Measurements from ENCODE around the gene THYN1. TPM values are rescaled to one million over a fixed set of nuclear protein-coding genes. Genes with fewer than 3 reads are reported as not detected.

Gene THYN1
- total and polyA plus RNA-seq, 10 donors: 24.5 to 54.8 (median 39.7) TPM

DNA sequence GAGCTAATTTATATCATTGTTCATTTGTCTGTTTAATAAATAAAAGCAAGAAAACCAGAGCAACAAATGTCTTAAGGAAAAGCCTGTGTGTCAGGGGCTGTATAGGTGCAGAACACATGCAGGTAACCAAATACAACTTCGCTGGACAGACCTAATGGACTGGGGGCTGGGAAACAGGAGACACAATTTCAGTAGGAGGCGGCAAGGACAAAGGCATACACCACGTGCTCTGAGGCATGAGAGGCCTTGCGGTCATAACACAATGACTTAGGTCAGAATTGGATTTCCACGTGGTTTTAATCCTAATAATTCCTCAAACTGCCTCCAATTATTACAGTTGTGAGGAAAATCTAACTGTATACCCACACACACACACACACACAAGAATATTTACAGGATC lies 14.3 kb upstream of the THYN1 start:
- H3K27ac ChIP-seq: no peak overlapping the region

DNA sequence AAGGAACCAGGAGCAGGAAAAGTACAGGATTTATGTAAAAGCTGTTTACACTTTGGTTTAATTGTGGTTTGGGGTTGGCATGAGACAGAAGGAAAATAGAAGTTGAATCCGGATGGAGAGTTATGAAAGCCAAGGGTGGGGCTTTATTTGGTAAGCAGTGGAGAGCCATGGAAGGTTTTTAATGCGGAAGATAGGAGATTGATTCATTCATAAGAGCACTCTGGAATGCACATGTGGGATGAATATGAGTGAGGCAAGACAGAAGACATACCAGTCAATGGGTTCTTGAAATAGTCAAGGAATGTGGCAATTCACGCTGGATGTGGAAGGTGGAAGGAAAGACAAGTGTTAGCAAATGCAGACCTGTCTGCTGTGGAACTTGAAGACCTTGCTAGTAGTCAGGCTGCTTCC lies 13.7 kb upstream of the THYN1 start:
- H3K27ac ChIP-seq: no peak overlapping the region
- no peak for DNase-seq
- intact Hi-C loops (cut with DNase I; ENCODE audit: low total_unique reads): no loop called here
- H3K36me3 ChIP-seq: peaks cover 0 to 36% (median 26%) of the 10 kb centered on the region in 6 donors
- H3K27me3 ChIP-seq (replicated peaks in 1 of 7): peaks cover 0 to 26% (median 11%) of the 10 kb centered on the region in 7 donors
- no peak for TF ChIP-seq POLR2AphosphoS5 (IDR thresholded peaks at IDR 0.05)
- TF ChIP-seq POLR2A (IDR thresholded peaks at IDR 0.05): no peak
- TF ChIP-seq, protein P1, sequence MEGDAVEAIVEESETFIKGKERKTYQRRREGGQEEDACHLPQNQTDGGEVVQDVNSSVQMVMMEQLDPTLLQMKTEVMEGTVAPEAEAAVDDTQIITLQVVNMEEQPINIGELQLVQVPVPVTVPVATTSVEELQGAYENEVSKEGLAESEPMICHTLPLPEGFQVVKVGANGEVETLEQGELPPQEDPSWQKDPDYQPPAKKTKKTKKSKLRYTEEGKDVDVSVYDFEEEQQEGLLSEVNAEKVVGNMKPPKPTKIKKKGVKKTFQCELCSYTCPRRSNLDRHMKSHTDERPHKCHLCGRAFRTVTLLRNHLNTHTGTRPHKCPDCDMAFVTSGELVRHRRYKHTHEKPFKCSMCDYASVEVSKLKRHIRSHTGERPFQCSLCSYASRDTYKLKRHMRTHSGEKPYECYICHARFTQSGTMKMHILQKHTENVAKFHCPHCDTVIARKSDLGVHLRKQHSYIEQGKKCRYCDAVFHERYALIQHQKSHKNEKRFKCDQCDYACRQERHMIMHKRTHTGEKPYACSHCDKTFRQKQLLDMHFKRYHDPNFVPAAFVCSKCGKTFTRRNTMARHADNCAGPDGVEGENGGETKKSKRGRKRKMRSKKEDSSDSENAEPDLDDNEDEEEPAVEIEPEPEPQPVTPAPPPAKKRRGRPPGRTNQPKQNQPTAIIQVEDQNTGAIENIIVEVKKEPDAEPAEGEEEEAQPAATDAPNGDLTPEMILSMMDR (IDR thresholded peaks at IDR 0.05 in 8 of 11, conservative IDR thresholded peaks at IDR 0.05 in 3 of 11): no peak
- H3K9me3 ChIP-seq: no peaks in the 10 kb centered on the region
- peaks cover 0 to 25% (median 0%) of the 10 kb centered on the region in 6 donors for H3K4me1 ChIP-seq
- 35 to 65% (median 44%) methylated on average over 3 of the region's 3 CpGs for WGBS, 5 donors
- no peak overlapping the region for H3K4me3 ChIP-seq

More for the DNA sequence above, 14.3 kb upstream of the THYN1 start:
- Histone ChIP-seq H3K27me3 (replicated peaks in 1 of 7) (peaks cover 0 to 32% (median 17%) of the 10 kb centered on the region in 7 donors), H3K4me3 (no peak overlapping the region), H3K36me3 (peaks cover 0 to 30% (median 21%) of the 10 kb centered on the region in 6 donors), H3K9me3 (no peaks in the 10 kb centered on the region), H3K4me1 (peaks cover 0 to 25% (median 0%) of the 10 kb centered on the region in 6 donors)
- WGBS, 5 donors: 75 to 93% (median 92%) methylated on average over 5 of the region's 5 CpGs
- no peak for TF ChIP-seq POLR2AphosphoS5 (IDR thresholded peaks at IDR 0.05)
- no peak for TF ChIP-seq POLR2A (IDR thresholded peaks at IDR 0.05)
- TF ChIP-seq, protein P1 (IDR thresholded peaks at IDR 0.05 in 8 of 11, conservative IDR thresholded peaks at IDR 0.05 in 3 of 11): no peak
- intact Hi-C loops (cut with DNase I; ENCODE audit: low total_unique reads): no loop called here
- no peak for DNase-seq

DNA sequence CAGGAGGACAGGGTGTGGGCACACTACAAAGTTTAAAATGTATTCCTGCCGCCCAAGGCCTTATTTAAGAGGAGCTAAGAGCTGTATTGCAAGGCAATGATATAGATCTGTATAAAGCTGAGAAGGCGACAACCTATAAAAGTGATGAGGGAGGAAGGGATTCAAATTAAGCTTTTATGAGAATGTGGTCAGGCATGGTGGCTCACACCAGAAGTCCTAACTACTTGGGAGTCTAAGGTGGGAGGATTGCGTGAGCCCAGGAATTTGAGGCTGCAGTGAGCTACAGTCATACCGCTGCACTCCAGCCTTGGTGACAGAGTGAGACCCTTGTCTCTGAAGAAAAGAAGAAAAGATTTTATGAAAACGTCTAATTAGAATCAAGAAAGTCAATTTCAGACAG lies 13.3 kb upstream of the THYN1 start:
- Histone ChIP-seq H3K36me3 (peaks cover 0 to 40% (median 30%) of the 10 kb centered on the region in 6 donors), H3K27me3 (replicated peaks in 1 of 7) (peaks cover 0 to 22% (median 7%) of the 10 kb centered on the region in 7 donors), H3K9me3 (no peaks in the 10 kb centered on the region), H3K27ac (no peak overlapping the region), H3K4me3 (no peak overlapping the region), H3K4me1 (peaks cover 0 to 25% (median 0%) of the 10 kb centered on the region in 6 donors)
- WGBS, 5 donors: 70 to 80% (median 76%) methylated on average over 5 of the region's 5 CpGs
- TF ChIP-seq POLR2AphosphoS5 (IDR thresholded peaks at IDR 0.05) (no peak), POLR2A (IDR thresholded peaks at IDR 0.05) (no peak)
- TF ChIP-seq, protein P1 (IDR thresholded peaks at IDR 0.05 in 8 of 11, conservative IDR thresholded peaks at IDR 0.05 in 3 of 11): no peak
- intact Hi-C loops (cut with DNase I; ENCODE audit: low total_unique reads): no loop called here
- no peak for DNase-seq

DNA sequence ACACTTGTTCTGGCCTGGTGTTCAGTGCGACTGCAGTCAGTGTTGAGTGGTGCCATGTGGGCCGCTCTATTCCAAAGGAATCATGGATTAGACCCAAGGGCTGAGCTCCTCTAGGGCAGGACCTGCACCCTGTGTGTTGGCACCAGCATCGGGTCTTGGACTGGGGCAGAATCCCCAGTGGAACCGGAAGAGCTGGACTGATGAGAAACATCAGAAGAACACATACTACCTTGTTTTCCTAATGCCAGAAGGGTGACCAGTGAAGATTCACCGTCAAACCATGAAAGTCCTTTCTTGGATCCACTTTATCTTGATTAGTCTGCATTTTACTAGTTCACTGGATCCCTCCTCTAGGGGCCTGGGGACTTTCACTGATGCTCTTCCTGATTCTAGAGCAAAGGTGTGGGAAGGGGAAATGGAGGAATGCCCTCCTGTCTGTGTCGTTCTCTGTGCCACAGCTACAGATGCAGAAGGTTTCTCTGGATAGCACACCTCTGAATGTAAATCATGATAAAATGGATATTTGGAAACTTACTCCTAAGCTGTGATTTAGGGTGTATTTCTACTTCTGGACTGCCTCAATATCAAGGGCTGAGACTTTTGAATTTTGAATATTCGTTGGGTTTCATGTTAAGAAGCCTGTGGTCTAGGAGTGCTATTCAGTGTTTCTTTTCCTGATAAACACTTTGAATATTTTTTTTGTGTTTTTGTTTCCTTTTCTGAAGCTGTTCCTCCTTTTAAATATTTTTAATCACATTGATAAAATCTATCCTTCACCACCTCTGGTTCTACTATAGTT lies 12.0 kb upstream of the THYN1 start:
- Histone ChIP-seq H3K4me3 (no peak overlapping the region), H3K27ac (no peak overlapping the region), H3K9me3 (no peaks in the 10 kb centered on the region), H3K4me1 (peaks cover 0 to 27% (median 0%) of the 10 kb centered on the region in 6 donors), H3K36me3 (peaks cover 0 to 53% (median 41%) of the 10 kb centered on the region in 6 donors), H3K27me3 (replicated peaks in 1 of 7) (peaks cover 0 to 9% (median 0%) of the 10 kb centered on the region in 7 donors)
- no peak for DNase-seq
- WGBS, 5 donors: 88 to 94% (median 93%) methylated on average over 7 of the region's 7 CpGs
- TF ChIP-seq, protein P1 (IDR thresholded peaks at IDR 0.05 in 8 of 11, conservative IDR thresholded peaks at IDR 0.05 in 3 of 11): no peak
- TF ChIP-seq POLR2AphosphoS5 (IDR thresholded peaks at IDR 0.05): no peak
- TF ChIP-seq POLR2A (IDR thresholded peaks at IDR 0.05): no peak
- intact Hi-C loops (cut with DNase I; ENCODE audit: low total_unique reads): no loop called here

All from spleen (tissue), 11 donors.